HG02973 (cell line): Measurements from ENCODE around the gene UTP4.

ENCODE experiments used
- ATAC-seq: cut with Tn5 transposase; IDR thresholded peaks from one replicate; pipeline ENCODE4 v1.9.1; 2021; ENCODE audit warnings: moderate library complexity; ENCODE audit not compliant: unreplicated experiment

The UTP4 gene

GRCh38 chr16:69132424-69133252 is at the start of gene UTP4, which contains the start of gene CHTF8:
Gene UTP4 (plus strand): TSS chr16:69132649. CDS start chr16:69133460, 811 bp downstream.
Gene CHTF8 (minus strand): TSS chr16:69132588. CDS start chr16:69121458, 11,130 bp downstream.
- peak; percentile 85 for ATAC-seq

GRCh38 chr16:69083306-69083941 is 49.0 kb upstream of the UTP4 start:
- ATAC-seq: no peak

- no peak for ATAC-seq
Observed at GRCh38 chr16:69084289-69084688, 48.2 kb upstream of the UTP4 start.

DNA sequence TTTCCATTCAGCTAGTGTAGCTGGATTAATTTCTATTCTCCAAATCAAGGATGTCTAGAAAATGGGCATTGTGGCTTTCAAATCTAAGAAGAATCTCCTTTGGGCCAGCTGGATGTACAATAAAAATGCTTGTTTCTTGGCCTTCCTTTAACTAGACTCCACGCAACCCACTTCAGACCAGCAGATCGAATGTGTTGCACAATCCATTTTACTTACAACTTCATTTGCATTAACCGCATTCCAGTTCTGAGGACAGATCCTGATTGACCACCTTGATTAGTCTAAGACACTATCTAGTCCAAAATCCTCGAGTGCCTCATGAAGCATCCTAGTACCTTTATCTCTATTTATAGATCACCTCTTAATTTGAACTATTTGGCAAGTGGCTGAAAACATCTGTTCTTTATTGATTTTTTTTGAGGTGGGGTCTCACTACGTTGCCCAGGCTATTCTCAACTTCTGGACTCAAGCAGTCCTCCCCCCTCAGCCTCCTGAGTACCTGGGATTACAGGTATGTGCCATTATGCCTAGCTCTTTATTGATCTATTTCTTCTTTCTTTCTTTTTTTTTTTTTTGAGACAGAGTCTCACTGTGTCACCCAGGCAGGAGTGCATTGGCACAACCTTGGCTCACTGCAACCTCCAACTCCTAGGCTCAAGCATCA is 47.3 kb upstream of the UTP4 start:
- ATAC-seq: no peak

GRCh38 chr16:69087161-69087581 is 45.3 kb upstream of the UTP4 start:
- no peak for ATAC-seq

- no peak for ATAC-seq
Observed at GRCh38 chr16:69088684-69089083, 43.8 kb upstream of the UTP4 start.

DNA sequence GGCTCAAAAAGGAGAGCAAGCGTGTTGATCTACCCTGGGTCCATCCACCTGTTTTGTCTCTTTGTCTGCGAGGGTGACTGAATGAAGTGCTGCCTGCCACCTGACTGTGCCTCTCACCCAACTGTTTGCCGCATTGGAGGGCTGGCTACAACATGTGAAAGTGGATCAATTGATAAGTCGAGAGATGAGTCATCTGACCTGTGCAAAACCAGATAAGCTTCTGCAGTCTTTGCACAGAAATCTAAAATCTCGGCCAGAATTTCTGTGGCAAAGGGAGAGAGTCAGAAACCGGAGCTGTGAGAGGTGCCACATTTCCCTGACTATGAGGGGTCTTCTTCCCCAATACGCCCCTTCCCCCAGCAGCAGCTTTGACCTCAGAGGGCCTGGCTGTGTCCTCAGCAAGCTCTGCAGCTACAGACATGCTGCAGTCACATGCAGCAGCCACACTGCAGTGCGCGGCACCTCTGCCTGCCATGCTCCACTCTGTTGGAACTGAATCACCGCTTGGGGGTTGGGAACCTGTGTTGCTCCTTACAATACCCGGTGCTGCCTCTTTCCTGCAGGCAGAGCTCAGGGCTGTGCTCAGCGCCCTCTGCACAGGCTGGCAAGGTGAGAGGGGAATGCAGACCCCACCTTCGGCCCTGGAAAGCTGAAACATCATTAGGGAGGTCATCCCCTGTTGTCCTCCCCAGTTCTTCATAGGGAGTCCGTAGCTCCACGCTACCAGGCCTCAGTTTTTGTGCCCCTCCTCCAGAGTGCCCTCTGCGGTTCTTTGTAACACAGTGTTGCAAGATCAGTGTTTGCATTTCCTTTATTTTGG is 43.1 kb upstream of the UTP4 start:
- ATAC-seq: no peak

DNA sequence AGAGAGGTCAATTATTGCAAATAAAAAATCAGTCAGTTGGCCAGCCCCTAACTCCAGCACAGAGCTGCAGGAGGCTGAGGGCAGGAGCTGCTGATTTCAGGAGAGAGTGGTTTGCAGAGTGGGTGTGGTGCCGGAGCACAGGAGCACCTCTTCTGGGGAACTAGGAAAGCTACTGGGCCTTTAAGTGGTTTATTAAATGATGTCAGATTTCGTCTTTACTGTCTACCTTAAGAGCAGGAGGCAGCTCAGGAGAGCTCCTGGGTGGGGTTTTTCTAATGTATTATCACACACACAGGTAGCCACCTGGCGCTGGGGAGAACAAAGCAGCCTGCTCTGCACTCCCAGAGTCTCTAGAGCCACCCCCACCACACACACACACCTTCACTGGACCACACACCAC is 38.5 kb upstream of the UTP4 start:
- no peak for ATAC-seq

DNA sequence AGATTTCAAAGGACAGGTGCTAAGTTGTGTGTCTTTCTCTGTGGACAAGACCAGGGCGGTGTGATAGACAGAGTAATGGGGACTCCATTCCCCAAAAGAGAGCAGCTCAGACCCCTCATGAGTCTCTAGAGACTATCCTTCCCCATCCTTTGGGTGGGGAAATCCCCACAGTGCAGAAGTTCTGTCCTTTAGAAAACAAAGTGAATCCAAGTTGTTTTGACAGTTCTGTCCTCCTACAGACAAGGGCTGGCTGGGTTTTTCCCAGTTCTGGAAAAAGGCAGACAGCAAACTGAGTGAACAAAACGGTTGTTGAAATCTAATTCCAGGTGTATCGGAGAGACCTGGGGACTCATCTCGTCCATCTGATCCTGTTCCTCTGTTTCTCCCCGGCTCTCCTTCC is 37.9 kb upstream of the UTP4 start:
- ATAC-seq: no peak

DNA sequence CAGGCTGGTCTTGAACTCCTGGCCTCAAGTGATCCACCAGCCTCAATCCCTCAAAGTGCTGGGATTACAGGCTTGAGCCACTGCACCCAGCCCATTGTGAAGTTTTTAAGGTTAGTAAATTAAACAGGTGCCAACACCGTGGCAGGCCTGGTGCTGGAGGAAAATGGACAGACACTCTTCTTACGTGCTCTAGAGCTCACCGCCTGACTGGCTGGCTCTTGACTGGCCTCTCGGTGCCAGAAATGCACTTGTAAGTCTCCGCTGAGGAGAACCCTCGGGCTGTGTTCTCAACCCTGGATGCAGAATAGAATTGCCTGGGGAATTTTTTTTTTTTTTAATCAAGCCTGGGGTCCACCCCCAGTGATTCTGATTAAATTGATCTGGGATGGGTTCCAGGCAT is 37.3 kb upstream of the UTP4 start:
- ATAC-seq: no peak

GRCh38 chr16:69100071-69100691 is 32.3 kb upstream of the UTP4 start:
- no peak for ATAC-seq

GRCh38 chr16:69105501-69106361 is 26.7 kb upstream of the UTP4 start, which contains the start of gene HAS3:
Gene HAS3 (plus strand): TSS chr16:69105653. CDS start chr16:69109396, 3,743 bp downstream.
- no peak for ATAC-seq

- no peak for ATAC-seq
Observed at GRCh38 chr16:69106491-69107315, 25.7 kb upstream of the UTP4 start.

DNA sequence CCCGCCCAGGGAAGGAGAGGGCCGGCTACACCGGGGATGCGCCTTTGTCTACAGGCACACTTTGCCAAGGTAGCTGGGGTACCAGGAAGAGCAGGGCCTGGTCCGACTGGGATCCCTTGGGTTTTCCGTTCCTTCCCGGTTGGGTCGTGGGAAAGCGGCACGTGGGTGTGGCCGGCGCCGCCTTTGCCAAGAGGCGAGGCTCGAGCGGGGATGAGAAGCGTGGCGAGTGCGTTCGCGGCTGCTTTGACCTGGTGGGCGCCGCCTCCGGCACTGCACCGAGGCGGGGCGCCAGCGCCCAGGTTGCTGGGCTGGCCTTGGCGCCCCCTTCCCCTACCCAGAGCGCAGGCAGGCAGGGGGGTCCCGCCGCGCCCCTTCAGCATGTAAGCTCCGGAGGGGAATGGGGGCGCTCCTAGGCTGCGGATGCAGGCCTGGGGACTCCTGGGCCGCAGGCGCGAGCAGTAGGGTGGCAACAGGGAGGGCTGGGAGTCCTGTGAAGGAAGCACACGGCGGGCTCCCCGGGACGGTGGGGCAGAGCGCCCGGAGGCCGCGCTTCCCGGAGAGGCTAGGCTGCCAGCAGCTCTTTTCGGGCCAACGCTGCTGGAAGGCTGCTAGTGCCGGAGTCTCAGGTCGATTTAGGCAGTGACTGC is 25.0 kb upstream of the UTP4 start:
- no peak for ATAC-seq

- no peak for ATAC-seq
Observed at GRCh38 chr16:69108064-69108904, 24.2 kb upstream of the UTP4 start.

- ATAC-seq: no peak
Observed at GRCh38 chr16:69108905-69109252, 23.6 kb upstream of the UTP4 start.
